NCI-H146 treated with DMSO at 0.1 percent for 48 hours (cell line): ENCODE measurements around the gene CLINT1.
"Not testable (repeated sequence)": the region's sequence is repeated elsewhere in the genome, so short reads cannot be mapped to it uniquely, and the experiment has no call there.

Experiments used
- DNase-seq: peaks from one replicate; lab custom pipeline; 2025; ENCODE audit not compliant: unreplicated experiment; lab: John Stamatoyannopoulos, UW

Gene CLINT1

DNA sequence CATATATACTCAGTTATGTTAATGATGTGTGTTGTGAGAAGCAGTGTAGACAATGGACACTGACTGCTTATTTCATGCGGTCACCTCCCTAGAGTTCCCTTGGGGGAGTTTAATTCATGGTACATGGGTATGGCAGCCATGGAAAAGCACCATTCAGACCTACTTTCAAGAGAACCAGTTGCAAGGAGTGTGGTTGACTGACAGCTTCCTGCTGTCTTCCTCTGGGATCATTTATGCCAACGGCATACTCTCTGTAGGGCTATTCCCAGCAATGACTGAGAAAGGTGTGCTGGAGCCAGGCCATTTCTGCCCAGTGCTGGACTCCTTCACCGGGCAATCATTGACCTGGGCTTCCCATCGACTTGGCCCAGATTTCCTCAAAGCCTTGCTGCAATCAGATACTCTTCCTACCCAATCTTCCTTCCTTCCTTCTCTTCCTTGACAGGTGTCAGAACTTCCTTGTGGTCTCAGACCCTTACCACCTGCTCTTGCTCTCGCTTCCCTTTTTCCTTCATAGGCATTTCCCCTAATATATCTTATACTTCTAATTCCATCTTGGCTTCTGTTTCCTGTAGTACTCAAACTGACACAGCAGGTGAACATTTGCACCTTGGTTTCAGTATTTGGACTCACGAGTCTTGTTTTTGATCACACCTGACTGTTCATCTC lies 3.4 kb upstream of the CLINT1 start:
- DNase-seq: no peak

DNA sequence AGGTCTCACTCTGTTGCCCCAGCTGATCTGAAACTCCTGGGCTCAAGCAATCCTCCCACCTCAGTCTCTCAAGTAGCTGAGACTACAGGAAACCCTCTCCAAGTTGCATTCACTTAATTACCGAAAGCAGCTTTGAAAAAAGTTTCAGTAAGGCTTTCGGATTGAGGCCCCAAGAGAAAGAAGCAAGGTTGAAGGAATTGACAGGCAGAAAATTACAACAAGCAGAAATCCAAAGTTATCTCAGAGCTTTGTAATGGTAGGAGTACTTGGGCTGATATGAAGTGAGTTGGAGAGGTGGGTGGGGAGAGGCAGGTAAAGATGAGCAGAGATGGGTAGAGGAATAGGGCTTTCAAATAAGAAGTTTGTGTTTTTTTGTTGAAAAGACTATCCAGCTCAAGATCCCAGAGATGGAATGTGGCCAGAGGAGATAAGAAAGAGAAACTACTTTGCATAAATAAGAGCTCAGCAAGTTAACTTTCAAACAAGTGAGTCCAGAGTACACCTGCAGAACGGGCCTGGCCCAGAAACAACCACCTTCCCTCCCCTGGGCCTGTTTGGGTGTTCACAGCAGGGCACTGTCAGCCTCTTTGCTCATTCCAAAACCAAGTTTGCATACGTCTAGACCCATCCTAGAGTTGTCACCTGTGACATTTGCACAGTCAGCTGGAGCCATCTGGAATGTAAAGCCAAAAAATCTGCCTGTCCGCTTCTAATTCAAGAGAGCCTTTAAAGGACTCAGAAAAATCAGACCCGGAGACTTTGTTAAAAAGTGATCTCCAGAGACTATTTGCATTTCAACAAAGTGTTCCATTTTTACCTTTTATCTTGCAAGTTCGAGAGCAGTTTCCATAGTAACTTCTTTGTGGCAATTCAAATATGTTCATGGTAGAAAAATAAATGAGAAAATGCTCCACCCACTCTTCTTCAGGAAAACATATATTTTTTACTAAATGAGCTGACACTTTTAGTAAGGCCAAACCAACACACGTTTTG lies 2.2 kb upstream of the CLINT1 start:
- DNase-seq: no peak

DNA sequence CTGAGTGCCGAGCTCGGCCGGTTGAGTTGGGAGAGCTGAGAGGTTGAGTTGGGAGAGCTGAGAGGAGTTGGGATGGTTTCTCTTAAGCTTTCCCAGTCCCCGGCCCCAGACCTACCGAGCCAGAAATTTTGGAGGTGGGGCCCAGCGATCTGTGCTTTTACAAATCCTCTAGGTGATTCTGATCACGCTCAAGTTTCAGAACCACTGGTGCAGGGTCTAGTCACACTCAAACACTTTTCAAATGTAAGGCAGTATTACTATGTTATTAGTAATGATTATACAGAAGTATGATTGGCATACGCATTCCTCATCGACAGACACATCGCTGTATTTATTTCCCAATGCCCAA lies 256 bp upstream of the CLINT1 start:
- DNase-seq: no peak

DNA sequence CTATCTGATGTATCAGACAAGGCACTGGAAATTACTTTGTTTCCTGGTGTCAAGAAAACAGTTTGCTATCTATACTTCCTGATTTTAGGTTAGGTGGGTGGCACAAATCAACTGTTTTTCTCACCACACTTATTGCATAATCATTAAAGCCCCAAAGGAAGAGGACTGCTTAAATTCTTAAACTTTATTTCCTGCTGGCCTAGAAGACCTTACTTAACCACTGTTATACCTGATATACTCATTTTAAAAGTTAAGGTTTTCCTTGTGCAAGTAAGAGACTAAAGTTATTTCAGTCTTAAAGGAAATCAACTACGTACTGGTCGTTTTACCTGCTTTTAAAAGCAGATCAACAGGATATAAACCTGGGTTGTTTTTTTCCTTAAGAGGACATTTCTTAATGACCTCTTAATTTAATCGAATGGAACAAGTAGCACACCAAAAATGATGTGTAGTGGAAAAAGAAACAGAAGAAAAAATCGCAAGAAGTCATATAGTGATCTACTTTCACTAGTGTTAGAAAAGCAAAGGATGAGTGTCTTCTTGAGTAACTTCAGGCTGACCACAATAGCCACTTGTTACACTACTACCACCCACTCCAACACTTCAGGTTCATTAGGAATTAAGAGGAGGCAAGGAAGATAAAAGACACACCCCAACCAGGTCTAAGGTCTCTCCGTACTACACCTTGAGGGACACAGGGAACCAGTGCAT lies 974 bp downstream of the CLINT1 start:
- DNase-seq: no peak

DNA sequence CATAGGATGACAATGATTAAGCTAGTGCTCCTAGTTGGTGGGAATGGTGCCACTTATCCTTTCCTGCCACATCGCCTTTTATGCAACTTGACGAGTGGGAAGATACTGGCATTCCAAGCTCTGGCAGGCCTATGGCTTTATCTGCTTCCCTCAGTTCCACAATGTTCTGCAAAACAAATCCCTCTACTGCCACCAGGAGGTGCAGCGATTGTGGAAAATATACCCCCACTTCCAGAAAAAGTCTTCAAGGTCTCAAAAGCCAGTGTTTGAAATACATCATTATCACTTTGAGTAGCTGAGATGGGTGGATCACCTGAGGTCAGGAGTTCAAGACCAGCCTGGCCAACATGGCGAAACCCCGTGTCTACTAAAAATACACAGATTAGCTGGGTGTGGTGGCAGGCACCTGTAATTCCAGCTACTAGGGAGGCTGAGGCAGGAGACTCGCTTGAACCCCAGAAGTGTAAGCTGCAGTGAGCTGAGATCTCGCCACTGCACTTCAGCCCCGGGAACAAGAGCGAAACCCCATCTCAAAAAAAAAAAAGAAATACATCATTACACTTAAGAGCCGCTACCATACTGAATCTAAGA lies 3.4 kb downstream of the CLINT1 start:
- no peak for DNase-seq

DNA sequence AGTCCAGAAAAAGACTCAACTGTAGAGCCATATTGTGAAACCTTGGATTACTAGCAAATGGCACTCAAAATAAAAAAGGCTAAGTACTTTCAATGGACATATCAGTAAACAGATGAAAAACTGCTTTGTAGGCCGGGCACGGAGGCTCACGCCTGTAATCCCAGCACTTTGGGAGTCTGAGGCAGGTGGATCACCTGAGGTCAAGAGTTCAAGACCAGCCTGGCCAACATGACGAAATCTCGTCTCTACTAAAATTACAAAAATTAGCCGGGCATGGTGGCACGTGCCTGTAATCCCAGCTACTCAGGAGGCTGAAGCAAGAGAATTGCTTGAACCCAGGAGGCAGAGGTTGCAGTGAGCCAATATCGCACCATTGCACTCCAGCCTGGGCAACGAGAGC lies 5.6 kb downstream of the CLINT1 start:
- DNase-seq: not testable (repeated sequence)

DNA sequence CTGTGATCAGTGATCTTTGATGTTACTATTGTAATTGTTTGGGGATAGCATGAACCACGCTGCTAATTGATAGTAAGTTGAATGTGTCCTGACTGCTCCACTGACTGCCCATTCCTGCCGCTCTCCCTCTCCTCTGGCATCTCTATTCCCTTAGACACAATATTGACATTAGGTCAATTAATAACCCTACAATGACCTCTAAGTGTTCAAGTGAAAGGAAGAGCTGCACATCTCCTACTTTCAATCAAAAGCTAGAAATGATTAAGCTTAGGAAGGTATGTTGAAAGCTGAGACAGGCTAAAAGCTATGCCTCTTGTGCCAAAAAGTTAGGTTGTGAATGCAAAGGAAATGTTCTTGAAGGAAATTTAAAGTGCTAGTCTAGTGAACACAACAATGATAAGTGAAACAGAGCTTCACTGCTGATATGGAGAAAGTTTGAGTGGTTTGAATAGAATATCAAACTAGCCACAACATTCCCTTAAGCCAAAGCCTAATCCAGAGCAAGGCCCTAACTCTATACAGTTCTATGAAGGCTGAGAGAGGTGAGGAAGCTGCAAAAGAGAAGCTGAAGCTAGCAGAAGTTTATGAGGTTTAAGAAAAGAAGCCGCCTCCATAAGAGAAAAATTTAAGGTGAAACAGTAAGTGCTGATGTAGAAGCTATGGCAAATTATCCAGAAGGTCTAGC lies 12.9 kb downstream of the CLINT1 start:
- DNase-seq: no peak

DNA sequence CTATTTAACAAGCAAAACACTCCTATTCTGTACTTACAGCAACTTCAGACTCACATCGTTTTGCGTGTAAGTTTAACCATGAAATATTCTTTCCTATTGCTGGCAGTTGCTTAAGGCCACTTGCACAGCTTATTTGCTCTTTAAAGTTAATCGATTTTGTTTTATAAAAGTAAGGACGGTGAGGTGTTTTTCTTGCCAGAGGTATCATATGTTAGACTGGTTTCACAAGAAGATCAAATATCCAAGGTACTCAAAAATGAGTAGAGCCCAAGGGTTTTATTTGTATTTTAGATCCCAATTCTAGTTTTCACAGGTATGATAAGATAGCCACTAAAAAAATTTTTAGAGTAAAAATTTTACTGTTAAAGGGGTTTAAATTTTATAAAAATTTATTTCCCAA lies 16.2 kb downstream of the CLINT1 start:
- DNase-seq: no peak

DNA sequence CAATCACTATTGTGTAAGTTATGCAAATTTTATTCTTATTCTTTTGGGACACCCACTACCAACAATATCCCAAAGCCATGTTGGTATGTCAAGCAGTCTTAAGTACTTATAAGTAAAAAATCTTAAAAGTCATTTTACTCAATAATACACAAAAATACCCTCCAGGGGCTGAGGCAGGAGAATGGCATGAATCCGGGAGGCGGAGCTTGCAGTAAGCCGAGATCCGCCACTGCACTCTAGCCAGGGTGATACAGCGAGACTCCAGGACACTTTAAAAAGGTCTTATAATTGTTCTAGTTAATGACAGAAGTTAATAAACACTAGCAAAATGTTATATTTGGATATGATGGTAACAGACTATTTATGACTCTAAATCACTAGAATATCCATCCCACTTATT lies 16.8 kb downstream of the CLINT1 start:
- DNase-seq: no peak

DNA sequence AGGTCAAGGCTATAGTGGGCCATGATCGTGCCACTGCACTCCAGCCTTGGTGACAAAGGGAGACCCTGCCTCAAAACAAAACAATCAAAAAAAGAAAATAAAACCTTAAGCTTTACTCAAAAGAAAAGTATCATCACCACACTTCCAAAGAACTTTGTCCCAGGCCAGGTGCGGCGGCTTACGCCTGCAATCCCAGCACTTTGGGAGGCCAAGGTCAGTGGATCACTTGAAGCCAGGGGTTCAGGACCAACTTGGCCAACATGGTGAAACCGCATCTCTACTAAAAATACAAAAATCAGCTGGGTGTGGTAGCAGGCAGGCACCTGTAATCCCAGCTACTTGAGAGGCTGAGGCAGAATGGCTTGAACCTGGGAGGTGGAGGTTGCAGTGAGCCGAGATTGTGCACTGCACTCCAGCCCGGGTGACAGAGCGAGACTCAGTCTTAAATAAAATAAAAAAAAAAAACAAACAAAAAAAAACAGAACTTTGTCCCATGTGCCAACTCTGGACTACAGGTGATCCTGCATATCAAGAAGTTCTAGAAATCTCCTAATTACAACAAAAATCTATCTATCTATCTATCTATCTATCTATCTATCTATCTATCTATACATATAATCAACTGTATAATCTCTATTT lies 19.7 kb downstream of the CLINT1 start:
- DNase-seq: no peak

DNA sequence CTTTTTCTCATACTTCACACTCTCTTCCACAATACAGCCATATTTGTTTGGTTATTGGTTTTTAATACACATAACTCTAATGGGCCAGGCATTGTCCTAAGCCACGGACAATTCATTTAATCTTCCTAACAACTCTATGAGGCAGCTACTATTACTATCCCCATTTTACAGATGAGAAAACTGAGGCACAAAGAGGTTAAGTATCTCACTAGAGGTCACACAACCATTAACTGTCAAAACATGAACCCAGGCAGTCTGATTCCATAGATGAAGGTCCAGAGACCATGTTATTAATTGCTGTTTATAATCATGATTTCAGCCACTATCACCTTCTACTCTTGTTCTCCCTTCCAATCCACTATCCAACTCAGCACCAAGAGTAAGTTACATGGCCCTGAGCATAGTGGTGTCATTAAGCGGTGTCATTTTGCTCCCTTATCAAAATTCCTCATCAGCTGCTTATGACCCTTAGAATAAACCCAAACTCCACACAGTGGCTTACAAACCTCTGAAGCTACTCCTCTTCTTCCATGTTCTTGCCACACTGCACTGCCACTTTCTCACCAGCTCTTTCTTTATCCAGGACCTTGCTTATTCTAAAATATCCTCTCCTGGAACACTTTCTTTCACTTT lies 22.7 kb downstream of the CLINT1 start:
- no peak for DNase-seq

DNA sequence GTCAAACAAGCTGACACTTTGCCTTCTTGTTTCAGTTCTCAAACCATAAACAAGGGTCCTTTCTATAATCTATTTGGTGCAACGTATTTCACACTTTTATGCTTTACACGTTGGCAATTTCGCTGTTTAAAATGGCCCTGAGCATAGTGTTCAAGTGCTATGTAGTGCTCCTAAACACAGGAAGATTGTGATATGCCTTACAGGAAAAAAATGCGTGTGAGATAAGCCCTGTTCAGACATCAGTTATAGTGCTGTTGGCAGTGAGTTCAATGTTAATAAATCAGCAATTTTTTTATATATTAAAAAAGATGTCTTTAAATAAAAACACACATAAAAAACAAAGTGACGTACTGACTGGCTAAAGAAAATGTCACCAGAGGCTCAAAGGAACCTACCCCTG lies 23.9 kb downstream of the CLINT1 start:
- no peak for DNase-seq

DNA sequence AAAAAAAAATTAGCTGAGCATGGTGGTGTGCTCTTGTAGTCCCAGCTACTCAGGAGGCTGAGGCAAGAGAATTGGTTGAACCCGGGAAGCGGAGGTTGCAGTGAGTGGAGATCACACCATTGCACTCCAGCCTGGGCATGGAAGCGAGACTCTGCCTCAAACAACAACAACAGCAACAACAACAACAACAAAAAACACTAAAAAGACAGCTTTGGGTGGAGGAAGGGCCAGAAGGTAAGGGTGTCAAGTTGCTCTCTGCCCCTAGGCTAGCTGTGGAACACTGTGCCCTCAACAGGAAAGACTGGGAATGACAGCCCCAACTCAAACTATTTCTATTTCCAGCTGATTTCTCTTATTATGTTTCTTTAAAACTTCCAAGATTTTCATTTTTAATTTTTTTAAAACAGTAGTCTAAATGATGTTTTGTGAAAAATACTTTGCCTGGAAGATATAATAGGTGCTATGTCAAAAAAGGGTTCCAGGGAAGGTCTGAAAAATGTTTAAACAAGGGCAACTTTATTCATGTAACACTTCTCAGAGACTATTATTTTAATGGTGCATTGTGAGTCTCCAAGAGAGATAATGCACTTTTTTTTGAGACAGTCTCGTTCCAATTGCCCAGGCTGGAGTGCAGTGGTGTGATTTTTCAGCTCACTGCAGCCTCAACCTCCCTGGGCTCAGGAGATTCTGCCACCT lies 29.9 kb downstream of the CLINT1 start:
- no peak for DNase-seq

DNA sequence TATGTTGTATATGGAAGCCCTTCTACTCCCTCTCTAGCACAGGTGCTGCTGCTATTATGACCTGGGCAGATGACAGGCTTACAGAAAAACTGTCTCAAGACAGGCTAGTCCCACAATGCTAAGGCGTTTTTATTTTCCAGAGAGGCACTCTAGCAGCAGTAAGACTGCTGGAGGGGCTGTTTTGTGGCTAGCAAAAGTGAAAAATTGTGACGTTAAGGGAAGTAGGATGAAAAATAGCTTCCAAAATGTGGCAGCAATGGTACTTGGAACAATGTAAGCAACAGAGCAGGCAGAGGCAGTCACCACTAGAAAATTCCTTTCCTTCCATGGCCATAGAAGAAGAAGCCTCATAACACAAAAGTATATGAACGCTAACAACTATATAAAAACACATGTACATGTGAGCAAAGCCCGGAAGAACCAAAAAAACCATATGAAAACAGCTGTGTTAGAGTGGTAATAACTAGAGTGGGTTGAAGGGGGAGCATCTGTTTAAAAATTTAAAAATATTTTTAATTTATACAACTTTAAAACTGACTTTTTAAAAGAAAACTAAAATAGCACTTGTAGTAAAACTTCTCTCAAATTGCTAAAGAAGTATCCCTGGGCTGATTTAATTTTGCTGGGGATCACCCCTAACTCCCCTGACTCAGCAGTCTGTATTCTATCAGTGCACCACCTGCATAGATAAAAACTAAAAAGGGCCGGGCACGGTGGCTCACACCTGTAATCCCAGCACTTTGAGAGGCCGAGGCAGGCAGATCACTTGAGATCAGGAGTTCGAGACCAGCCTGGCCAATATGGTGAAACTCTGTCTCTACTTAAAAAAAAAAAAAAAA lies 30.6 kb downstream of the CLINT1 start:
- DNase-seq: no peak

DNA sequence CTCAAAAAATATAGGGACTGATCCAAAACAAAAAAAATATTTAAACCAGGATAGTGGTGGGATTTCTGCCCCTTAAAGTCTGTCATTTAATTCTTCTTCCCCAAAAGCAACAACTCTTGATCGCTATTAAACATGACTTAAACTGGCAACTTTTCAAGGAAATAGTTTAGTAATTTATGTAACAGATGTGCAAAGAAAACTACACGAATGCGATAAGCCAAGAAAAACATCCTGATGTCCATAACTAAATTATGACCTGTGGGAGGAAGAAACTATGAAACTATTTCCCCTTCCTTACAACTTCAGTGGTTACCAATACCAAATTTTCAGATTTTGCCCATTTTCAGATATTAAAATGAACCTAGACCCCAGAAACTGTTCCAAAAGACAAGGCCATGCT lies 31.5 kb downstream of the CLINT1 start:
- no peak for DNase-seq

DNA sequence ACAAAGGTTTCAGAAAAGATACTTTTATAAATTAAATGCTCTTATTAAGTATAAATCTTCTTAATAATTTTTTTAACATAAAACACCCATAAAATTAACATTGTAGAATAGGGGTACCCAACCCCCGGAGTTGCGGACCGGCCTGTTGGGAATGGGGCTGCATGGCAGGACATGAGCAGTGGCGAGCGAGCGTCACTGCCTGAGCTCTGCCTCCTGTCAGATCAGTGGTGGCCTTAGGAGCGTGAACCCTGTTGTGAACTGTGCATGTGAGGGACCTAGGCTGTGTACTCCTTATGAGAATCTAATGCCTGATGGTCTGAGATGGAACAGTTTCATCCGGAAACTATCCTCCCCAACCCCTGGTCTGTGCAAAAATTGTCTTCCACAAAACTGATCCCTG lies 35.3 kb downstream of the CLINT1 start:
- DNase-seq: no peak

DNA sequence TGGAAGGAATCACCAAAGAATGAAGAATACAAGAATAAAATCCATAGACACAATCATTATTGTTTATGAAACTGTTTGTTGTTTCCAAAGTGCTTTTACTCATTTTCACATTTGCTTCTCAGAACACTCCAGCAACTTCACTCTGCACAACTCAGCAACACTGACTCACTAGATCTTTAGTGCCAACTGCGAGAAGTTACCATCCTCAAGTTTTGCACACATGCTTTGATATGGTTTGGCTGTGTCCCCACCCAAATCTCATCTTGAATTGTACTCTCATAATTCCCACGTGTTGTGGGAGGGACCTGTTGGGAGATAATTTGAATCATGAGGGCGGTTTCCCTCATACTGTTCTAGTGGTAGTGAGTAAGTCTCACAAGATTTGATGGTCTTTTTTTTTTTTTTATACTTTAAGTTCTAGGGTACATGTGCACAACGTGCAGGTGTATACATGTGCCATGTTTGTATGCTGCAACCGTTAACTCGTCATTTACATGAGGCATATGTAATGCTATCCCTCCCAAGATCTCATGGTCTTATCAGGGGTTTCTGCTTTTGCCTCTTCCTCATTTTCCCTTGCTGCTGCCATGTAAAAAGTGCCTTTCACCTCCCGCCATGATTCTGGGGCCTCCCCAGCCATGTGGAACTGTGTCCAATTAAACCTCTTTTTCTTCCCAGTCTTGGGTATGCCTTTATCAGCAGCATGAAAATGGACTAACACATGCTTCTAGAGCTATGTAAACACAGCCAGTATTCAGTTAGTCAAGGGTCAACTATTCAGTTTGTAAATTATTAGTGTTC lies 36.9 kb downstream of the CLINT1 start:
- DNase-seq: no peak

DNA sequence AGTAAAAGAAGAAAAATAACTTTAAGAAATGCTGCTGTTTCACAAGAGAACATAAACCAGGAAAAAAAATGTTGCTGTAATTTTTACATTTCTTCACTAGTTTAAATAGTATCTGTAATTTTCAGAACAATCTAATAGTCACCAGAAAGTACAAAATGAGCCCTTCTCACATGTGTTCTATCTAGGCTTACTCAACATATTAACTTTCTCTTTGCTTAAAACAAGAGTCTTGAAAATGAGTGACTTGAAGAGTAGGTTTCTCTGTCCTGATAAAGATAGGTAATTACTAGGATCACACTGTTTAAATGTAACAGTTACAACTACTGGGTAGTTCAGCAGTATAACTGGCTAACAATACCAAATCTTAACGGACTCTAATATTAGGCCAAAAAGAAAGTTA lies 37.5 kb downstream of the CLINT1 start:
- DNase-seq: no peak
